ENCODE results near the gene FAM209A.

GRCh38 chr20:56503916-56504315 lies 20.6 kb upstream of the FAM209A start:
- TF ChIP-seq MAX (IDR thresholded peaks at IDR 0.05; ENCODE audit: low read depth, low read length) (no peak), EP300 (IDR thresholded peaks at IDR 0.05; ENCODE audit: borderline replicate concordance in 1 of 2, control insufficient read depth in 1 of 2, low read depth in 2 of 2, low read length in 2 of 2) (no peak), JUNB (IDR thresholded peaks at IDR 0.05) (no peak), PBX3 (IDR thresholded peaks at IDR 0.05; ENCODE audit: insufficient replicate concordance, low read depth, low read length) (no peak), MYC (IDR thresholded peaks at IDR 0.05; ENCODE audit: insufficient read depth, insufficient read length, insufficient replicate concordance, low read length, severe bottlenecking) (no peak), ZNF592 (IDR thresholded peaks at IDR 0.05) (no peak), CTCF (IDR thresholded peaks at IDR 0.05 in 2 of 3, conservative IDR thresholded peaks at IDR 0.05 in 1 of 3; ENCODE audit: control insufficient read depth in 2 of 3, extremely low read depth in 1 of 3, insufficient read depth in 1 of 3, low read depth in 3 of 3, low read length in 3 of 3) (no peak), RBBP5 (conservative IDR thresholded peaks at IDR 0.05) (no peak), SIN3A (IDR thresholded peaks at IDR 0.05; ENCODE audit: low read depth, low read length) (no peak), SREBF2 (IDR thresholded peaks at IDR 0.05; ENCODE audit: low read length) (no peak), ATF3 (IDR thresholded peaks at IDR 0.05; ENCODE audit: borderline replicate concordance, extremely low read depth, low read depth, low read length) (no peak)
